Subcutaneous adipose tissue (tissue), 4 donors: ENCODE data around the gene NEGR1. TPM values are rescaled to one million over a fixed set of nuclear protein-coding genes. Genes with fewer than 3 reads are reported as not detected.

ENCODE experiments used
- total RNA-seq, 4 donors: library from RNA; depleted of rRNA; stranded (reverse); fragments of >200 nt; gene quantifications; one replicate each; pipeline ENCODE4 v1.1.0, GENCODE V29; 2016
- TF ChIP-seq, protein P1 (sequence below): fragments of 450-650 bp; IDR thresholded peaks from one replicate; pipeline ENCODE4 v1.5.1; 2016; ENCODE audit warnings: low read depth, mild to moderate bottlenecking, control low read depth, antibody characterized with exemption, moderate library complexity

NEGR1 gene
- total RNA-seq, 4 donors from 2014 or later: 18.6 to 42.9 (median 35.3) TPM

DNA sequence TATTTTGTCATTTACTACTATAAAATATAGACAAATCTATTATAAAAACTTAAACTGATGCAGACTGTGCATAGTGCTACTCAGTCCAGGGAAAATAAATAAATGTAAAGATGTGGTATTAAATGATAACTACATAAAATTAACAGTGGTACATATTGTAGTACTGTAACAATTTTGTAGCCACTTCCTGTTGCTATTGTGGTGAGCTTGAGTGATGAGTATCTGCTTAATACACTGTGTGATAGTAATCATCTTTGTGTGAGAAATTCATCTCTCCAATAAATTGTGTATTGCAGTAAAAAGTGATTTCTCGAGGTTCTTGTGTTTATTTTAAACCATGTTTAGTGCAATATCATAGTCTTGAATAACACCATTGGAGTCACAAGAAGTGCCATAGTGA is 848.1 kb downstream of the NEGR1 start:
- TF ChIP-seq, protein P1, sequence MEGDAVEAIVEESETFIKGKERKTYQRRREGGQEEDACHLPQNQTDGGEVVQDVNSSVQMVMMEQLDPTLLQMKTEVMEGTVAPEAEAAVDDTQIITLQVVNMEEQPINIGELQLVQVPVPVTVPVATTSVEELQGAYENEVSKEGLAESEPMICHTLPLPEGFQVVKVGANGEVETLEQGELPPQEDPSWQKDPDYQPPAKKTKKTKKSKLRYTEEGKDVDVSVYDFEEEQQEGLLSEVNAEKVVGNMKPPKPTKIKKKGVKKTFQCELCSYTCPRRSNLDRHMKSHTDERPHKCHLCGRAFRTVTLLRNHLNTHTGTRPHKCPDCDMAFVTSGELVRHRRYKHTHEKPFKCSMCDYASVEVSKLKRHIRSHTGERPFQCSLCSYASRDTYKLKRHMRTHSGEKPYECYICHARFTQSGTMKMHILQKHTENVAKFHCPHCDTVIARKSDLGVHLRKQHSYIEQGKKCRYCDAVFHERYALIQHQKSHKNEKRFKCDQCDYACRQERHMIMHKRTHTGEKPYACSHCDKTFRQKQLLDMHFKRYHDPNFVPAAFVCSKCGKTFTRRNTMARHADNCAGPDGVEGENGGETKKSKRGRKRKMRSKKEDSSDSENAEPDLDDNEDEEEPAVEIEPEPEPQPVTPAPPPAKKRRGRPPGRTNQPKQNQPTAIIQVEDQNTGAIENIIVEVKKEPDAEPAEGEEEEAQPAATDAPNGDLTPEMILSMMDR: no peak

DNA sequence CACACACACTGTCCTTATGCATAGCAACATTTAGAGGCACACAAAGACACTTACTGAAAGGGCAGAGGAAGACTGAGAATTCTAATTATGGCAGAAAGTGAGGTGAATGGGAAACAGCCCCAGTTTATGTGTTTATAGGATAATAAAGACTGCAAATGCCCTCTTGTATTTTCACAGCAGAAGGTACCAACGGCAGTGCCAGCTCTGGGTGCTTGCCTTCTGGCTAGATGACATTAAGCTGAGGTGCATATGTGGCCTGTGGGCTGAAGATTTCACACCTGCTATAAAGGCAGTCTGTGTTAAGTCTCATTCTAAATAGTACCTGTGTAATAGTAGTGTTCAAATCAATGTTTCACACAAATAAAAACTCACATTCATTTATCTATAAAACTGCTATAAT is 854.3 kb downstream of the NEGR1 start:
- TF ChIP-seq, protein P1: no peak

DNA sequence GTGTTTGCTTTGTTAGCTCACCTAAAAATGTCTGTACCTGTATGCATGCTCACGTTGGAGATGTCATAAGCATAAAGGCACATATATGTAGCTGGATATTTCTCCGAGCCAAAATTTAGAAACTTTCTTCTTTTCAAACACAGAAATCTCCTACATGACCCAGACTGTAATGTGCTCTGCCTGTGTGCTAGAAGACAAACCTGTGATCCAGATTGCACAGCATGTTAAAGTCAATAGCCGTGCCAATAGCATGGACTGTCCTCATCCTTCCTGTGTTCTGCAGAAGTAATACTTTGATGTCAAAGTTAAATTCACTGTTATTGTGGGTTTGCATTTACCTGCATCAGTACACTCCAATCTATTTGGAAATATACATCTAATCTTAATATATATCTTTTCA is 855.3 kb downstream of the NEGR1 start:
- TF ChIP-seq, protein P1: no peak

DNA sequence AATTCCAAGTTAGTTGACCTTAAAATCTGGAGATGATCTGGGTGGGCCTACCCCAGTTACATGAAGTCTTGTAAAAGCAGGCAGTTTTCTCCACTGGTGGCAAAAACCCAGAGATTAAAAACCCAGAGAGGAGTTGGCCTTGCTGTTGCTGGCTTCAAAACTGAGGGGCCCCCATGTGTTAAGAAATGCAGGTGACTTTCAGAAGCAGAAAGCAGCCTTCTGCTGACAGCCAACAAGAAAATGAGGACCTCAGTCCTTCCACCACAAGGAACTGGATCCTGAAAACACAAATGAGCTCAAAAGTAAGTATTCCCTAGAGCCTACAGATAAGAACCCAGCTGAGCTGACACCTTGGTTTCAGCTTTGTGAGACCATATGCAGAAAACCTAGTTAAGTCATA is 857.8 kb downstream of the NEGR1 start:
- TF ChIP-seq, protein P1: no peak

DNA sequence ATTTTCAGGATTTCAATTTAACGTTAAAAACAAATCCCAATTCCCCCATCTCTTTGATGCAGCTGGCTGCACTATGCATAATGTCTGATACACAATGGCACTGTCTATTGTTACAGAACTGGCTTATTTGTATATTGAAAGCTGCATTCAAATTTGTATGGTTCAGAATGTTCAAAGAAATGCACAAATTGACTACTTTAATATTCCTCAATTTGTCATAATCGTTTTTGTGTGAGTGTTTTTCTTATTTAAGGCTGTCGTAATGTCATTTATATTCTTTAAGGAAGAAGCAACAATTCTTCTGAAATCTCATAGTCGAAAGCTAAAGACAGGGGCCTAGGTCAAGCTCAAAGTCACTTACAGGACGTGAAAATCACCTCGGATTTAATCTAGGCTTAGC is 860.1 kb downstream of the NEGR1 start:
- TF ChIP-seq, protein P1: no peak

DNA sequence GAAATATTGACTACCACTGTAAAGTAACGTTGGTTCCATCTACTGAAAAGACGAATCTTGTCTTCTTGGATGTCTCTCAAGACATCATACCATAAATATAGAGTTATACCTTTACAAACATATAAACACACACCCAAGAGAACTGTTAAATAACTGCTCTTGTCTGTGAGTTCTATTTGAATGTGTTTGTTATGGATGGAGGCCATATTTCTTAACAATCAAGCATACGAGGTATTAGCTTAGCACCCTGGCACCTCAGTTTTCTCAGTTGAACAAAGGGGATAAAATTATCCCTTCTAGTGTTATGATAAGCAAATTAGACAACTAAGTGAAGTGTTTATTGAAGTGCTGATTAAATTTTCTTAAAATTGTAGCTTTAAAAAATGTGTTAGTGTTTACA is 864.9 kb downstream of the NEGR1 start:
- TF ChIP-seq, protein P1: no peak

DNA sequence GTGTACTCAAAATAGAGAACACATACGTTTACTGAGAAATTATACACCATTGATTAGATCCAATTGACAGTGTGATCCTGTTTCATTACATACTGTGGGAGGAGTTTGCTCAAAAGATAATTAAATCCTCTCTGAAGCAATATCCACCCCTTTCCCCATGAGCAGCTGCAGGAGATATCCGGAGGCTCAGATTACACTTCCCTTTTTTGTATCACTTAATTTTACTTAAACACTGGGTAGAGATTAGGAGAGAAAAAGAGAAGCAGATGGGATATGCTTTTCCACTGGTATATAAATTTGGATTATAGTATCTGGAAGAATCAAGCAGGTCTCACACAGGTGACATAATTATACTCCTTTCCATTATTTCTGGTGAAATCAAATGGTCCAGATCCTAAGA is 868.2 kb downstream of the NEGR1 start:
- TF ChIP-seq, protein P1: no peak
